WTC11 (cell line): ENCODE data around the gene ABCB11. TPM values are rescaled to one million over a fixed set of nuclear protein-coding genes. Genes with fewer than 3 reads are reported as not detected.
A peak's percentile ranks its signal among the peaks of the same experiment; 100 is the strongest.

Source experiments
- ATAC-seq: fragments of 200-7000 bp; cut with Tn5 transposase; 2 replicates; pipeline ENCODE4 v1.10.0; 2021; ENCODE audit warnings: mild to moderate bottlenecking, moderate library complexity
- CTCF ChIA-PET: fragments of 300-600 bp; sonication (Branson Sonifier 250); formaldehyde crosslinking; loops from one replicate; lab custom pipeline; 2021; ENCODE audit warnings: antibody characterized with exemption; lab: Charles Lee
- POLR2A ChIA-PET: fragments of 350-600 bp; sonication (Branson Sonifier 250); formaldehyde crosslinking; loops from one replicate; lab custom pipeline; 2021; ENCODE audit warnings: antibody characterized with exemption; lab: Charles Lee
- DNase-seq: peaks from one replicate; pipeline ENCODE4 v3.0.0; 2021; ENCODE audit warnings: low spot score
- H3K27ac Mint-ChIP-seq: 2 replicates; pipeline ENCODE4 v1.8.0; 2021; ENCODE audit warnings: mixed read lengths
- H3K27me3 Mint-ChIP-seq: 2 replicates; pipeline ENCODE4 v1.8.0; 2021; ENCODE audit warnings: low read depth, mild to moderate bottlenecking, moderate library complexity, mixed read lengths
- H3K36me3 Mint-ChIP-seq: 2 replicates; pipeline ENCODE4 v1.8.0; 2021; ENCODE audit warnings: mixed read lengths
- H3K4me1 Mint-ChIP-seq: 2 replicates; pipeline ENCODE4 v1.8.0; 2022; ENCODE audit warnings: mixed read lengths
- H3K4me3 Mint-ChIP-seq: 2 replicates; pipeline ENCODE4 v1.8.0; 2021; ENCODE audit warnings: mild to moderate bottlenecking, moderate library complexity, mixed read lengths
- H3K9me3 Mint-ChIP-seq: 2 replicates; pipeline ENCODE4 v1.8.0; 2021; ENCODE audit warnings: mixed read lengths
- CDX4 ChIP-seq: fragments of 250-450 bp; sonication (Bioruptor Pico); IDR thresholded peaks from 2 replicates; pipeline ENCODE4 v1.9.0; 2021; ENCODE audit warnings: moderate library complexity, mild to moderate bottlenecking, inconsistent platforms, borderline replicate concordance
- FOXJ3 ChIP-seq: sonication (generic); formaldehyde crosslinking; IDR thresholded peaks from 2 replicates; pipeline ENCODE4 v1.9.0; 2021; ENCODE audit warnings: missing genetic modification reagents, mild to moderate bottlenecking, borderline replicate concordance
- HMGA2 ChIP-seq: fragments of 250-450 bp; sonication (Bioruptor Pico); IDR thresholded peaks from 2 replicates; pipeline ENCODE4 v1.4.0; 2021; ENCODE audit warnings: mild to moderate bottlenecking, moderate library complexity
- TEAD1 ChIP-seq: sonication (generic); formaldehyde crosslinking; IDR thresholded peaks from 2 replicates; pipeline ENCODE4 v1.8.0; 2022; ENCODE audit warnings: mild to moderate bottlenecking, missing genetic modification reagents
- ZBTB21 ChIP-seq: sonication (generic); formaldehyde crosslinking; IDR thresholded peaks from 2 replicates; pipeline ENCODE4 v1.8.1; 2023; ENCODE audit warnings: mild to moderate bottlenecking, missing genetic modification reagents, borderline replicate concordance
- ZNF121 ChIP-seq: sonication (generic); formaldehyde crosslinking; IDR thresholded peaks from 2 replicates; pipeline ENCODE4 v1.8.0; 2023; ENCODE audit warnings: missing genetic modification reagents
- ZNF219 ChIP-seq: sonication (generic); formaldehyde crosslinking; IDR thresholded peaks from 2 replicates; pipeline ENCODE4 v1.8.0; 2023; ENCODE audit warnings: missing genetic modification reagents, mild to moderate bottlenecking, borderline replicate concordance
- ZNF281 ChIP-seq: sonication (generic); formaldehyde crosslinking; IDR thresholded peaks from 2 replicates; pipeline ENCODE4 v1.8.0; 2023; ENCODE audit warnings: mild to moderate bottlenecking, missing genetic modification reagents
- total RNA-seq: library from RNA; stranded (reverse); gene quantifications from 3 replicates; pipeline ENCODE4 v1.2.3, GENCODE V29; 2021
- TF ChIP-seq, protein P1 (sequence below): sonication (generic); formaldehyde crosslinking; conservative IDR thresholded peaks from 2 replicates; pipeline ENCODE4 v1.8.1; 2023; ENCODE audit warnings: mild to moderate bottlenecking, low read depth, missing genetic modification reagents, moderate library complexity
- TF ChIP-seq, protein P2 (sequence below): sonication (generic); formaldehyde crosslinking; IDR thresholded peaks from 2 replicates; pipeline ENCODE4 v1.8.0; 2022; ENCODE audit warnings: mild to moderate bottlenecking, missing genetic modification reagents
- TF ChIP-seq, protein P3 (sequence below): sonication (generic); formaldehyde crosslinking; IDR thresholded peaks from 2 replicates; pipeline ENCODE4 v1.8.0; 2022; ENCODE audit warnings: mild to moderate bottlenecking, missing genetic modification reagents
- TF ChIP-seq, protein P4 (sequence below): sonication (generic); formaldehyde crosslinking; IDR thresholded peaks from 2 replicates; pipeline ENCODE4 v1.8.0; 2022; ENCODE audit warnings: mild to moderate bottlenecking, missing genetic modification reagents
- TF ChIP-seq, protein P5 (sequence below): sonication (generic); formaldehyde crosslinking; IDR thresholded peaks from 2 replicates; pipeline ENCODE4 v1.8.0; 2023; ENCODE audit warnings: missing genetic modification reagents, mild to moderate bottlenecking, borderline replicate concordance

Gene ABCB11
- total RNA-seq, 1 experiment from 2014 or later: 0.77 TPM

GRCh38 chr2:168945508-168945907, 85.6 kb downstream of the ABCB11 start (continued):
- TF ChIP-seq, protein P1, sequence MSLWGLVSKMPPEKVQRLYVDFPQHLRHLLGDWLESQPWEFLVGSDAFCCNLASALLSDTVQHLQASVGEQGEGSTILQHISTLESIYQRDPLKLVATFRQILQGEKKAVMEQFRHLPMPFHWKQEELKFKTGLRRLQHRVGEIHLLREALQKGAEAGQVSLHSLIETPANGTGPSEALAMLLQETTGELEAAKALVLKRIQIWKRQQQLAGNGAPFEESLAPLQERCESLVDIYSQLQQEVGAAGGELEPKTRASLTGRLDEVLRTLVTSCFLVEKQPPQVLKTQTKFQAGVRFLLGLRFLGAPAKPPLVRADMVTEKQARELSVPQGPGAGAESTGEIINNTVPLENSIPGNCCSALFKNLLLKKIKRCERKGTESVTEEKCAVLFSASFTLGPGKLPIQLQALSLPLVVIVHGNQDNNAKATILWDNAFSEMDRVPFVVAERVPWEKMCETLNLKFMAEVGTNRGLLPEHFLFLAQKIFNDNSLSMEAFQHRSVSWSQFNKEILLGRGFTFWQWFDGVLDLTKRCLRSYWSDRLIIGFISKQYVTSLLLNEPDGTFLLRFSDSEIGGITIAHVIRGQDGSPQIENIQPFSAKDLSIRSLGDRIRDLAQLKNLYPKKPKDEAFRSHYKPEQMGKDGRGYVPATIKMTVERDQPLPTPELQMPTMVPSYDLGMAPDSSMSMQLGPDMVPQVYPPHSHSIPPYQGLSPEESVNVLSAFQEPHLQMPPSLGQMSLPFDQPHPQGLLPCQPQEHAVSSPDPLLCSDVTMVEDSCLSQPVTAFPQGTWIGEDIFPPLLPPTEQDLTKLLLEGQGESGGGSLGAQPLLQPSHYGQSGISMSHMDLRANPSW: no peak
- TF ChIP-seq HMGA2 (CRISPR knock-in tag): no peak

DNA sequence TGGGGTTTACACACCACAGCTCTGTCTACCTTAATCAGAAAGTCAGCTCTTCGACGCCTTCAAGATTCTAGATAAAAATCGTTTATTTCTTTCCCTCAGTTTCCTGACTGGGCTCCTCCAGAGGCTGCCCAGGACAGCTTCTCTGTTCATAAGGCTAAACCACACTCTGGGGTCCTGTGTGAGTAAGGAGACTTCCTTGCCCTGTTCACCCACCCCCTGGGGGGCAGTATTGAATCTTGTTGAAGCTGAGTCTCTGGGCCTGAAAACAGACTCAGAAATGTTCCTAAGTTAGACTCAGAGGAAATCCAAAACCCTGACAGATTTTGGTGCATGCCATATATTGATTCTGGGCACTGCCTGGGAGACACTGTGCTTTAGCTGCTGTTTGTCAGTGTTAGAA, 87.1 kb downstream of the ABCB11 start:
- no peaks in the 10 kb centered on the region; the same call in 1 of the 2 replicates for H3K9me3 Mint-ChIP-seq
- peak; percentile 89 for ATAC-seq
- no peaks in the 10 kb centered on the region for H3K36me3 Mint-ChIP-seq
- DNase-seq: peak; percentile 26
- no peak overlapping the region for H3K4me3 Mint-ChIP-seq
- TF ChIP-seq, protein P2, sequence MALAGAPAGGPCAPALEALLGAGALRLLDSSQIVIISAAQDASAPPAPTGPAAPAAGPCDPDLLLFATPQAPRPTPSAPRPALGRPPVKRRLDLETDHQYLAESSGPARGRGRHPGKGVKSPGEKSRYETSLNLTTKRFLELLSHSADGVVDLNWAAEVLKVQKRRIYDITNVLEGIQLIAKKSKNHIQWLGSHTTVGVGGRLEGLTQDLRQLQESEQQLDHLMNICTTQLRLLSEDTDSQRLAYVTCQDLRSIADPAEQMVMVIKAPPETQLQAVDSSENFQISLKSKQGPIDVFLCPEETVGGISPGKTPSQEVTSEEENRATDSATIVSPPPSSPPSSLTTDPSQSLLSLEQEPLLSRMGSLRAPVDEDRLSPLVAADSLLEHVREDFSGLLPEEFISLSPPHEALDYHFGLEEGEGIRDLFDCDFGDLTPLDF (CRISPR knock-in tag): no peak
- TF ChIP-seq ZBTB21 (CRISPR knock-in tag) (no peak), ZNF219 (CRISPR knock-in tag) (no peak), CDX4 (CRISPR knock-in tag) (no peak)
- TF ChIP-seq, protein P3, sequence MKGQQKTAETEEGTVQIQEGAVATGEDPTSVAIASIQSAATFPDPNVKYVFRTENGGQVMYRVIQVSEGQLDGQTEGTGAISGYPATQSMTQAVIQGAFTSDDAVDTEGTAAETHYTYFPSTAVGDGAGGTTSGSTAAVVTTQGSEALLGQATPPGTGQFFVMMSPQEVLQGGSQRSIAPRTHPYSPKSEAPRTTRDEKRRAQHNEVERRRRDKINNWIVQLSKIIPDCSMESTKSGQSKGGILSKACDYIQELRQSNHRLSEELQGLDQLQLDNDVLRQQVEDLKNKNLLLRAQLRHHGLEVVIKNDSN (CRISPR knock-in tag): no peak
- CTCF ChIA-PET: interaction anchor here (0.5 to 1.2 kb wide), 7 partner anchors 9 to 508 kb away, joined by 3 to 5 read pairs (median 3); no protein-coding TSS in a partner anchor
- POLR2A ChIA-PET: no interaction called here
- H3K27ac Mint-ChIP-seq: no peak overlapping the region
- no peaks in the 10 kb centered on the region for H3K27me3 Mint-ChIP-seq
- no peaks in the 10 kb centered on the region for H3K4me1 Mint-ChIP-seq

- Mint-ChIP-seq H3K27ac (no peak overlapping the region), H3K4me1 (no peaks in the 10 kb centered on the region), H3K27me3 (no peaks in the 10 kb centered on the region; the same call in 1 of the 2 replicates), H3K4me3 (no peak overlapping the region), H3K9me3 (no peaks in the 10 kb centered on the region)
- DNase-seq (no peak), ATAC-seq (no peak)
- ChIA-PET POLR2A (no interaction called here), CTCF (no interaction called here)
- no peak for TF ChIP-seq ZNF281 (CRISPR knock-in tag)
- TF ChIP-seq, all 79 proteins: peak for 0
- H3K36me3 Mint-ChIP-seq: no peaks in the 10 kb centered on the region
These were observed 89.8 kb downstream of the ABCB11 start for GRCh38 chr2:168941297-168941696.

- no peak for DNase-seq
- no peaks in the 10 kb centered on the region for H3K36me3 Mint-ChIP-seq
- H3K9me3 Mint-ChIP-seq: no peaks in the 10 kb centered on the region
- ChIA-PET POLR2A (no interaction called here), CTCF (interaction anchor here (0.7 kb wide), 1 partner anchor 8 kb away, joined by 3 read pairs; no protein-coding TSS in a partner anchor)
- no peak for ATAC-seq
- no peak overlapping the region for H3K4me3 Mint-ChIP-seq
- no peaks in the 10 kb centered on the region for H3K4me1 Mint-ChIP-seq
- no peak overlapping the region for H3K27ac Mint-ChIP-seq
- no peaks in the 10 kb centered on the region; the same call in 1 of the 2 replicates for H3K27me3 Mint-ChIP-seq
- TF ChIP-seq, protein P4, sequence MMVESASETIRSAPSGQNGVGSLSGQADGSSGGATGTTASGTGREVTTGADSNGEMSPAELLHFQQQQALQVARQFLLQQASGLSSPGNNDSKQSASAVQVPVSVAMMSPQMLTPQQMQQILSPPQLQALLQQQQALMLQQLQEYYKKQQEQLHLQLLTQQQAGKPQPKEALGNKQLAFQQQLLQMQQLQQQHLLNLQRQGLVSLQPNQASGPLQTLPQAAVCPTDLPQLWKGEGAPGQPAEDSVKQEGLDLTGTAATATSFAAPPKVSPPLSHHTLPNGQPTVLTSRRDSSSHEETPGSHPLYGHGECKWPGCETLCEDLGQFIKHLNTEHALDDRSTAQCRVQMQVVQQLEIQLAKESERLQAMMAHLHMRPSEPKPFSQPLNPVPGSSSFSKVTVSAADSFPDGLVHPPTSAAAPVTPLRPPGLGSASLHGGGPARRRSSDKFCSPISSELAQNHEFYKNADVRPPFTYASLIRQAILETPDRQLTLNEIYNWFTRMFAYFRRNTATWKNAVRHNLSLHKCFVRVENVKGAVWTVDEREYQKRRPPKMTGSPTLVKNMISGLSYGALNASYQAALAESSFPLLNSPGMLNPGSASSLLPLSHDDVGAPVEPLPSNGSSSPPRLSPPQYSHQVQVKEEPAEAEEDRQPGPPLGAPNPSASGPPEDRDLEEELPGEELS (CRISPR knock-in tag): no peak
- TF ChIP-seq, protein P5, sequence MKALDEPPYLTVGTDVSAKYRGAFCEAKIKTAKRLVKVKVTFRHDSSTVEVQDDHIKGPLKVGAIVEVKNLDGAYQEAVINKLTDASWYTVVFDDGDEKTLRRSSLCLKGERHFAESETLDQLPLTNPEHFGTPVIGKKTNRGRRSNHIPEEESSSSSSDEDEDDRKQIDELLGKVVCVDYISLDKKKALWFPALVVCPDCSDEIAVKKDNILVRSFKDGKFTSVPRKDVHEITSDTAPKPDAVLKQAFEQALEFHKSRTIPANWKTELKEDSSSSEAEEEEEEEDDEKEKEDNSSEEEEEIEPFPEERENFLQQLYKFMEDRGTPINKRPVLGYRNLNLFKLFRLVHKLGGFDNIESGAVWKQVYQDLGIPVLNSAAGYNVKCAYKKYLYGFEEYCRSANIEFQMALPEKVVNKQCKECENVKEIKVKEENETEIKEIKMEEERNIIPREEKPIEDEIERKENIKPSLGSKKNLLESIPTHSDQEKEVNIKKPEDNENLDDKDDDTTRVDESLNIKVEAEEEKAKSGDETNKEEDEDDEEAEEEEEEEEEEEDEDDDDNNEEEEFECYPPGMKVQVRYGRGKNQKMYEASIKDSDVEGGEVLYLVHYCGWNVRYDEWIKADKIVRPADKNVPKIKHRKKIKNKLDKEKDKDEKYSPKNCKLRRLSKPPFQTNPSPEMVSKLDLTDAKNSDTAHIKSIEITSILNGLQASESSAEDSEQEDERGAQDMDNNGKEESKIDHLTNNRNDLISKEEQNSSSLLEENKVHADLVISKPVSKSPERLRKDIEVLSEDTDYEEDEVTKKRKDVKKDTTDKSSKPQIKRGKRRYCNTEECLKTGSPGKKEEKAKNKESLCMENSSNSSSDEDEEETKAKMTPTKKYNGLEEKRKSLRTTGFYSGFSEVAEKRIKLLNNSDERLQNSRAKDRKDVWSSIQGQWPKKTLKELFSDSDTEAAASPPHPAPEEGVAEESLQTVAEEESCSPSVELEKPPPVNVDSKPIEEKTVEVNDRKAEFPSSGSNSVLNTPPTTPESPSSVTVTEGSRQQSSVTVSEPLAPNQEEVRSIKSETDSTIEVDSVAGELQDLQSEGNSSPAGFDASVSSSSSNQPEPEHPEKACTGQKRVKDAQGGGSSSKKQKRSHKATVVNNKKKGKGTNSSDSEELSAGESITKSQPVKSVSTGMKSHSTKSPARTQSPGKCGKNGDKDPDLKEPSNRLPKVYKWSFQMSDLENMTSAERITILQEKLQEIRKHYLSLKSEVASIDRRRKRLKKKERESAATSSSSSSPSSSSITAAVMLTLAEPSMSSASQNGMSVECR (CRISPR knock-in tag): no peak
- TF ChIP-seq TEAD1 (no peak), FOXJ3 (CRISPR knock-in tag) (no peak), ZNF121 (no peak)
These were observed 91.2 kb downstream of the ABCB11 start for GRCh38 chr2:168939918-168940317.
